BJ (cell line): ENCODE data around the gene PADI4. TPM values are rescaled to one million over a fixed set of nuclear protein-coding genes. Genes with fewer than 3 reads are reported as not detected.

Source experiments
- CTCF ChIA-PET: fragments of 350-600 bp; formaldehyde crosslinking; extraction: SDS; loops from one replicate; lab custom pipeline; 2021; ENCODE audit warnings: antibody characterized with exemption, inconsistent platforms; lab: Yijun Ruan, JAX
- POLR2A ChIA-PET: fragments of 300-600 bp; sonication (Branson Sonifier 250); formaldehyde crosslinking; extraction: SDS; loops from one replicate; lab custom pipeline; 2021; ENCODE audit warnings: antibody characterized with exemption; lab: Charles Lee
- DNase-seq: peaks from one replicate; pipeline ENCODE4 v3.0.0-alpha.2; 2011; ENCODE audit warnings: low read depth
- H3K27me3 ChIP-seq: 2 replicates; pipeline ENCODE4 v1.6.0; 2011; ENCODE audit warnings: low read length; ENCODE audit not compliant: control insufficient read depth, insufficient read depth
- H3K36me3 ChIP-seq: 2 replicates; pipeline ENCODE4 v1.5.1; 2011; ENCODE audit warnings: low read length; ENCODE audit not compliant: control insufficient read depth, insufficient read depth
- H3K4me3 ChIP-seq: 2 replicates; pipeline ENCODE4 v1.5.1; 2011; ENCODE audit warnings: low read depth, mild to moderate bottlenecking, control low read depth, low read length
- CTCF ChIP-seq: IDR thresholded peaks from 2 replicates; pipeline ENCODE4 v1.5.1; 2011; ENCODE audit warnings: low read depth, mild to moderate bottlenecking, control low read depth, inconsistent platforms, low read length, moderate library complexity; ENCODE audit not compliant: insufficient read depth
- polyA minus RNA-seq: library from RNA; depleted of rRNA, polyadenylated mRNA; stranded (reverse); fragments of >200 nt; gene quantifications from 2 replicates; pipeline ENCODE4 v1.2.3, GENCODE V29; 2011; rRNA and poly(A)+ RNA removed
- polyA plus RNA-seq: library from polyadenylated mRNA; depleted of rRNA; stranded (reverse); fragments of >200 nt; gene quantifications from 2 replicates; pipeline ENCODE4 v1.2.3, GENCODE V29; 2011; rRNA removed

PADI4 gene, protein sequence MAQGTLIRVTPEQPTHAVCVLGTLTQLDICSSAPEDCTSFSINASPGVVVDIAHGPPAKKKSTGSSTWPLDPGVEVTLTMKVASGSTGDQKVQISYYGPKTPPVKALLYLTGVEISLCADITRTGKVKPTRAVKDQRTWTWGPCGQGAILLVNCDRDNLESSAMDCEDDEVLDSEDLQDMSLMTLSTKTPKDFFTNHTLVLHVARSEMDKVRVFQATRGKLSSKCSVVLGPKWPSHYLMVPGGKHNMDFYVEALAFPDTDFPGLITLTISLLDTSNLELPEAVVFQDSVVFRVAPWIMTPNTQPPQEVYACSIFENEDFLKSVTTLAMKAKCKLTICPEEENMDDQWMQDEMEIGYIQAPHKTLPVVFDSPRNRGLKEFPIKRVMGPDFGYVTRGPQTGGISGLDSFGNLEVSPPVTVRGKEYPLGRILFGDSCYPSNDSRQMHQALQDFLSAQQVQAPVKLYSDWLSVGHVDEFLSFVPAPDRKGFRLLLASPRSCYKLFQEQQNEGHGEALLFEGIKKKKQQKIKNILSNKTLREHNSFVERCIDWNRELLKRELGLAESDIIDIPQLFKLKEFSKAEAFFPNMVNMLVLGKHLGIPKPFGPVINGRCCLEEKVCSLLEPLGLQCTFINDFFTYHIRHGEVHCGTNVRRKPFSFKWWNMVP
- polyA plus RNA-seq (not detected in 2 replicates), polyA minus RNA-seq (not detected in 2 replicates)

DNA sequence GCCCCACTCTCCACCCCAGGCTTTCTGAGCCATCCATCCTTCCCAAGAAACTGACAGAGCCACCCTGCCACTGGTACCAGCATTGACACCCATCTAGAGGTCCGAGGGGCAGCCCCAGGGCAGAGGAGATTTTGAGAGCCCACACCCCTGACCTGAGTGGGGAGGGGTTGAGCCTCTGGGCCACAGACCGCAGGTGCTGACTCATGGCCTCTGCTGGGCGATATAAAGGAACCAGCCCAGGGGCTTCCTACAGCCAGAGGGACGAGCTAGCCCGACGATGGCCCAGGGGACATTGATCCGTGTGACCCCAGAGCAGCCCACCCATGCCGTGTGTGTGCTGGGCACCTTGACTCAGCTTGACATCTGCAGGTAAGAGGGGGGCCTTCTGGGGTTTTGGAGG is at the start of gene PADI4:
Gene PADI4, plus strand, starts transcription at position 252 of the 400 bp plus-strand sequence. Its CDS starts 26 bp downstream, at position 278.
- CTCF ChIA-PET, result interaction anchor here (1.1 kb wide), 1 partner anchor 71 kb away, joined by 3 read pairs; no protein-coding TSS in a partner anchor
- TF ChIP-seq CTCF, result no peak
- no peak for DNase-seq

GRCh38 chr1:17258758-17259130 is 49.3 kb upstream of the PADI4 start:
- Histone ChIP-seq H3K36me3 (no peaks in the 10 kb centered on the region), H3K4me3 (no peak overlapping the region), H3K27me3 (peaks cover 2% of the 10 kb centered on the region; the same call in 1 of the 2 replicates)
- POLR2A ChIA-PET, result no interaction called here
- CTCF ChIA-PET, result interaction anchor here (1.0 to 2.4 kb wide), 5 partner anchors 13 to 133 kb away, joined by 3 to 9 read pairs (median 5); no protein-coding TSS in a partner anchor
- no peak for DNase-seq
- no peak for TF ChIP-seq CTCF

More for the DNA sequence above, at the start of gene PADI4:
- Histone ChIP-seq H3K4me3 (no peak within 1 kb of the TSS), H3K27me3 (peaks cover 12% of the 10 kb centered on the region), H3K36me3 (no peaks in the 10 kb centered on the region)
- POLR2A ChIA-PET, result no interaction called here

- CTCF ChIA-PET, result interaction anchor here (0.9 to 2.4 kb wide), 7 partner anchors 9 to 133 kb away, joined by 3 to 9 read pairs (median 4); no protein-coding TSS in a partner anchor
- POLR2A ChIA-PET, result no interaction called here
- Histone ChIP-seq H3K36me3 (no peaks in the 10 kb centered on the region), H3K27me3 (peaks cover 2% of the 10 kb centered on the region; the same call in 1 of the 2 replicates), H3K4me3 (no peak overlapping the region)
- no peak for TF ChIP-seq CTCF
- DNase-seq, result no peak
Observed at GRCh38 chr1:17259233-17259873, 48.6 kb upstream of the PADI4 start.

- Histone ChIP-seq H3K36me3 (no peaks in the 10 kb centered on the region), H3K27me3 (peaks cover 2% of the 10 kb centered on the region; the same call in 1 of the 2 replicates), H3K4me3 (no peak overlapping the region)
- DNase-seq, result no peak
- ChIA-PET POLR2A (no interaction called here), CTCF (interaction anchor here (0.9 to 3.8 kb wide), 2 partner anchors 10 to 11 kb away, joined by 3 to 14 read pairs; no protein-coding TSS in a partner anchor)
- no peak for TF ChIP-seq CTCF
Observed at GRCh38 chr1:17260264-17260663, 47.7 kb upstream of the PADI4 start.
